GM12872 (cell line): ENCODE results near the gene ADORA1.

Experiments used
- TF ChIP-seq, protein P1 (sequence below): IDR thresholded peaks from 3 replicates; pipeline ENCODE4 v1.5.1; 2011; ENCODE audit warnings: low read depth, mild to moderate bottlenecking, low read length, moderate library complexity; ENCODE audit not compliant: insufficient read depth

The ADORA1 gene

DNA sequence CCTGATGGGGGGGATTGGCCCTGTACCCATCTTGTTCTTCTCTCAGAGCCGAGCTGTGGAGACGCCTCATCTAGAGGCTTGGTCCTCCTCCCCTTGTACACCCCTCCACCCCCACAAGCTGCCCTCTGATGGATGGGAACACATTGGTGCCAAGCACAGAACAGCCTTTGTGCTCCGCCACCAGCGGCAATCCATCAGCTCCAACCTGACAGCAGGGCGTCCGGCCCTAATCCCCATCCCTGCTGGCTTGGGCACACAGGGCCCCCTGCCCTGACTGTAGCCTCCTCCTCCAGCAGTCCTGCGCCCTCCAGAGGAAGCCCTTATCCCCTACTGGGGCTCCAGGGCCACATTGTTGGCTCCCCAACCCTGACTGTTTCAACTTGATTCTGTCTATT is 37.9 kb upstream of the ADORA1 start:
- TF ChIP-seq, protein P1, sequence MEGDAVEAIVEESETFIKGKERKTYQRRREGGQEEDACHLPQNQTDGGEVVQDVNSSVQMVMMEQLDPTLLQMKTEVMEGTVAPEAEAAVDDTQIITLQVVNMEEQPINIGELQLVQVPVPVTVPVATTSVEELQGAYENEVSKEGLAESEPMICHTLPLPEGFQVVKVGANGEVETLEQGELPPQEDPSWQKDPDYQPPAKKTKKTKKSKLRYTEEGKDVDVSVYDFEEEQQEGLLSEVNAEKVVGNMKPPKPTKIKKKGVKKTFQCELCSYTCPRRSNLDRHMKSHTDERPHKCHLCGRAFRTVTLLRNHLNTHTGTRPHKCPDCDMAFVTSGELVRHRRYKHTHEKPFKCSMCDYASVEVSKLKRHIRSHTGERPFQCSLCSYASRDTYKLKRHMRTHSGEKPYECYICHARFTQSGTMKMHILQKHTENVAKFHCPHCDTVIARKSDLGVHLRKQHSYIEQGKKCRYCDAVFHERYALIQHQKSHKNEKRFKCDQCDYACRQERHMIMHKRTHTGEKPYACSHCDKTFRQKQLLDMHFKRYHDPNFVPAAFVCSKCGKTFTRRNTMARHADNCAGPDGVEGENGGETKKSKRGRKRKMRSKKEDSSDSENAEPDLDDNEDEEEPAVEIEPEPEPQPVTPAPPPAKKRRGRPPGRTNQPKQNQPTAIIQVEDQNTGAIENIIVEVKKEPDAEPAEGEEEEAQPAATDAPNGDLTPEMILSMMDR = no peak

DNA sequence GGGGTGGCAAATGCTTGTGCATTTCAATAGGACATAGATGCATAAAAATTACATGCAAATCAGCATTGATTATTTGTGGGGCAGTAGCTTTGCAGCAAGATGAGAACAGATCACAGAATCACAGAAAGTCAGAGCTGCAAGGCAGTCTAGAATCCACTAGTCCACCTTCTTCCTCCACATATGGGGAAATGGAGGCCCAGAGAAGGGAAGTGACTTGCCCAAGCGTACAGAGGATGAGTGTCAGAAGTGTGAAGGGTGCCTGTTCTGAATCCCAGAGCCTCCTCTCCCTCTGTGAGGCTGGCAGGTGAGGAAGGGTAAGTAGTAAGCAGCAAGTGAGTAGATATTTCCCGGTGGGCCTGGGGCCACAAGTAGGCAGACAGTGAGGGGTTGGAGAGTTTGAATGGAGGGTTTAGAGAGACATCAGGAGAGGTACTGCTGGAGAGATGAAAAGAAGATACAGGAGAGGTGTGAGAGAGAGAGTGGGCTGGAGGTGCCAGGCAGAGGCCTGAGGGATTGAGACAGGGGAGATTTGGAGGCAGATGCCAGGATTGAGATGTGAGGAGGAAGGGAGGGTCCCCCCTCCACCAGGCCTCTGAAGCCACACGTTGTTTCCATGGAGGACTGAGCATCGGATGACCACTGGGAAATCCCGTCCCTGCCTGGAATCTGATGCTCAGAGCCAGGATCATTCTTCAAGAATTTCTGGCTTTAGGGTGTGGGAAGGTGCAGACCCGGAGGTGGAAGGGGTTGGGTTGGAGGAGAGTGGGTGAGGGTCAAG is 36.9 kb upstream of the ADORA1 start:
- TF ChIP-seq, protein P1 = no peak

DNA sequence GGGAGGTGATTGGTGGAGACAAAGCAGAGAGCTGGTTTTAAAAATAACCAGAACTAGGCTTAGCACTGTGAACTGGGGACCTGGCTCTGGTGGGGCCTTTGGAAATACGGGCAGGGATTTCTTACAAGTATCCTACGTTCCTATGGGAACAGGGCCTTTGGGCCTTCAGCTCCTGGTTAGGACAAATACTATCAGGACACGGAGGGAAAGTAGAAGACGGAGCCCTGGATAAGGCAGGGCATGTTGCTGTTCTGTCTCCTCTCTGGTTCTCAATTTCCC is 36.4 kb upstream of the ADORA1 start:
- TF ChIP-seq, protein P1 = no peak

DNA sequence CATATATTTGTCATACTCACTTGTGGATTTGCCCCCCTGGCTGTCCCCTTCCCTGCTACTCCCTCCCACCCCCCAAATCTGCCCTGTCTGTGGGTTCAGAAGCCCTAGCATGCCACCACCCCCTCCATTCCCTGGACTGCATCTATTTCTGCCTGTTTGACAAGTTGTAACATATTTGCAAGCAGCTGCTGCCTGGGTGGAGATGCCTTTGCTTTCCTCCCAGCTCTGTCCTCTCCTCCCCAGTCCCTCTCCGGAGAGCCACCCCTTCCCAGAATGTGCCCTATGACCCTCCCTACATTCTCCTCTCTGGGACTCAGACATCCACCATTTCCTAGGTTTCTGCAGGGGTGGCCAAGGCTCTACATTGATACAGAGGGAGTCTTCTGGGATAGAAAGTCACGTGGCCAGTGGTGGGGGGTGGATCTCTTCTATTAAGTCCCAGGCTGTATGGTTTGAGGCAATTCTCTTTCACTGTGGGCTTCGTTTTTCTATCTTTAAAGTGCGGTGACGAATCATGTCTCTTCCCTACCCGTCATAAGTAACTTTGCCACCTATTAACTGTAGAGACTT is 35.7 kb upstream of the ADORA1 start:
- TF ChIP-seq, protein P1 = no peak

DNA sequence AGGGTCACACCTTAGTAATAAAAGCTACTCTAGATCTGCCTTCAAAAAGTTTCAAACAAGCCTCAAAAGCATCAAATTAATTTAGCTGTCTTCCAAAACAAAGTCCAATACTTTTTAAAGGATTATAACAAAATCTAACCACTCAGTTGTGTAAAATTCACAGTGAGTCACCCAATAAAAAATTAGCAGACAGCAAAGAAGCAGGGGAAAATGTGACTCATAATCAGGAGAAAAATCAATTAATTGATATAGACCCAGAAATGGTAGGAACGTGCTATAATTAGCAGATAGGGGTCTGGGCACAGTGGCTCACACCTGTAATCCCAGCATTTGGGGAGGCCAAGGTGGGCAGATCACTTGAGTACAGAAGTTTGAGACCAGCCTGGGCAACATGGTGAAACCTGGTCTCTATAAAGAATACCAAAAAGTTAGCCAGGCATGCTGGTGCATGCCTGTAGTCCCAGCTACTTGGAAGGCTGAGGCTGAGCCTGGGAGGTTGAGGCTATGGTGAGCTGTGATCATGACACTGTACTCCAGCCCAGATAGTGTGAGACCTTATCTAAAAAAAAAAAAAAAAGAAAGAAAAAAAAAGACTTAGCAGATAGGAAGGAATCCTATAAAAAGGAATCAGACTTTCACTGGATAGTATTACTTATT is 33.6 kb upstream of the ADORA1 start:
- TF ChIP-seq, protein P1 = no peak

DNA sequence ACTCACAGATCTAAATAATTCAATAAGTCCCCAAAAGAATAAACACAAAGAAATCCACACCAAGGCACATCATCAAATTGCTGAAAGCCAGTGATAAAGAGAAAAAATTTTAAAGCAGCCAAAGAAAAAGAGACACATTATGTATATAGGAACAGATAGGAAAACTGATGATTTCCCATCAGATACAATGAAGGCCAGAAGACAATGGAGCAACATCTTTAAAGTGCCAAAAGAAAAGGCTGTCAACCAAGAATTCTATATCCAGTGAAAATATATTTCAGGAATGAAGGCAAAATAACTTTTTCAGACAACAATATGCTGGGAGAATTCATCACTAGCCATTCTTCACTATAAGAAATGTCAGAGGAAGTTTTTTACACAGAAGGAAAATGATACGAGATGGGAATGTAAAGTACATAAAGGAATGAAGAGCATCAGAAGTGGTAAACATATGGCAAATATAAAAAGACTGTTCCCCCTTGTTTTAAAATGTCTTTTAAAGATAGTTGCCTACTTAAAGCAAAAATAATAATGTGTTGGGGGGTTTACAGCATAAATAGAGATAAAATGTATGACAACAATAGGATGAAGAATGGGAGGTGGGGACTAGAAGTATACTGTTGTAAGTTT is 32.4 kb upstream of the ADORA1 start:
- TF ChIP-seq, protein P1 = no peak

DNA sequence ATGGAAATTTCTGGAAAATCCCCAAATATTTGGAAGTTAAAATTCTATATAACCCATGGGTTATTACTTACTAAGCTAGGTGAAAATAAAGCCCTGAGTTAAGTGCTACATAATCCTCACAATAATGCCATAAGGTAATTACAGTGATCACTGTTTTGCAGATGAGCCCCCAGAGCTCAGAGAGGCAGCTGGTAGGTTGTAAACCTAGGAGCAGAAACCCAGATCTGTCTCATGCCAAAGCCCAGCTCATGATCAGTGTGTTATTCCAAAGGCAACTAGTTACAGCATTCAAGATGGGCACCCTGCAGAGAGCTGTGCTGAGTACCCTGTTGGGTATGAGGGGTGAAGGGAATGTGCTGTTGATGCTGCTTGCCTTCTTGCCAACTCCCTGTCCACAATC is 31.0 kb upstream of the ADORA1 start:
- TF ChIP-seq, protein P1 = no peak
